Suprapubic skin (tissue), 3 donors: ENCODE measurements around the gene LAPTM5.

Experiments used
- POLR2A ChIP-seq, 2 donors: fragments of 450-650 bp; IDR thresholded peaks; one replicate each; pipeline ENCODE4 v1.6.1; 2017; ENCODE audit warnings: antibody characterized with exemption in 2 of 2, mild to moderate bottlenecking in 2 of 2, moderate library complexity in 2 of 2
- TF ChIP-seq, protein P1 (sequence below), 2 donors: fragments of 200-600 bp in 1 of 2; fragments of 450-650 bp in 1 of 2; sonication (generic) in 1 of 2; IDR thresholded peaks; one replicate each; pipeline ENCODE4 v1.5.1; 2016 to 2019; ENCODE audit warnings: antibody characterized with exemption in 2 of 2, mild to moderate bottlenecking in 1 of 2, moderate library complexity in 1 of 2

GRCh38 chr1:30723331-30723755, 34.2 kb downstream of the LAPTM5 start, which contains the start of gene MATN1:
- TF ChIP-seq, protein P1, sequence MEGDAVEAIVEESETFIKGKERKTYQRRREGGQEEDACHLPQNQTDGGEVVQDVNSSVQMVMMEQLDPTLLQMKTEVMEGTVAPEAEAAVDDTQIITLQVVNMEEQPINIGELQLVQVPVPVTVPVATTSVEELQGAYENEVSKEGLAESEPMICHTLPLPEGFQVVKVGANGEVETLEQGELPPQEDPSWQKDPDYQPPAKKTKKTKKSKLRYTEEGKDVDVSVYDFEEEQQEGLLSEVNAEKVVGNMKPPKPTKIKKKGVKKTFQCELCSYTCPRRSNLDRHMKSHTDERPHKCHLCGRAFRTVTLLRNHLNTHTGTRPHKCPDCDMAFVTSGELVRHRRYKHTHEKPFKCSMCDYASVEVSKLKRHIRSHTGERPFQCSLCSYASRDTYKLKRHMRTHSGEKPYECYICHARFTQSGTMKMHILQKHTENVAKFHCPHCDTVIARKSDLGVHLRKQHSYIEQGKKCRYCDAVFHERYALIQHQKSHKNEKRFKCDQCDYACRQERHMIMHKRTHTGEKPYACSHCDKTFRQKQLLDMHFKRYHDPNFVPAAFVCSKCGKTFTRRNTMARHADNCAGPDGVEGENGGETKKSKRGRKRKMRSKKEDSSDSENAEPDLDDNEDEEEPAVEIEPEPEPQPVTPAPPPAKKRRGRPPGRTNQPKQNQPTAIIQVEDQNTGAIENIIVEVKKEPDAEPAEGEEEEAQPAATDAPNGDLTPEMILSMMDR (IDR thresholded peaks at IDR 0.05): no peak
- no peak for TF ChIP-seq POLR2A (IDR thresholded peaks at IDR 0.05)
